ENCODE data around the gene SMTN.

The SMTN gene

GRCh38 chr22:31141551-31141950 lies 60.4 kb downstream of the SMTN start:
- no peak for DNase-seq (ENCODE audit: low read depth, low spot score)
- H3K27ac ChIP-seq, result no peak overlapping the region

- H3K27ac ChIP-seq, result no peak overlapping the region
- no peak for DNase-seq (ENCODE audit: low read depth, low spot score)
These were observed 61.2 kb downstream of the SMTN start for GRCh38 chr22:31142285-31142684.

- no peak overlapping the region for H3K27ac ChIP-seq
These were observed 61.9 kb downstream of the SMTN start for GRCh38 chr22:31143038-31143437.

GRCh38 chr22:31143537-31143936 lies 62.4 kb downstream of the SMTN start:
- H3K27ac ChIP-seq, result peak overlapping the region; percentile 45

More at GRCh38 chr22:31143038-31143437, 61.9 kb downstream of the SMTN start:
- DNase-seq (ENCODE audit: low read depth, low spot score), result no peak

GRCh38 chr22:31144223-31144622 lies 63.1 kb downstream of the SMTN start:
- peak; percentile 34 for DNase-seq (ENCODE audit: low read depth, low spot score)
- H3K27ac ChIP-seq, result peak overlapping the region; percentile 45

More at GRCh38 chr22:31143537-31143936, 62.4 kb downstream of the SMTN start:
- no peak for DNase-seq (ENCODE audit: low read depth, low spot score)

GRCh38 chr22:31148488-31148887 lies 67.4 kb downstream of the SMTN start:
- no peak overlapping the region for H3K27ac ChIP-seq
- no peak for DNase-seq (ENCODE audit: low read depth, low spot score)

GRCh38 chr22:31148953-31149627 lies 68.0 kb downstream of the SMTN start:
- no peak overlapping the region for H3K27ac ChIP-seq
- no peak for DNase-seq (ENCODE audit: low read depth, low spot score)

- no peak for DNase-seq (ENCODE audit: low read depth, low spot score)
These were observed 69.5 kb downstream of the SMTN start for GRCh38 chr22:31150615-31151014.

GRCh38 chr22:31151872-31152271 lies 70.8 kb downstream of the SMTN start:
- no peak overlapping the region for H3K27ac ChIP-seq
- no peak for DNase-seq (ENCODE audit: low read depth, low spot score)

More at GRCh38 chr22:31150615-31151014, 69.5 kb downstream of the SMTN start:
- H3K27ac ChIP-seq, result no peak overlapping the region

- no peak for DNase-seq (ENCODE audit: low read depth, low spot score)
- no peak overlapping the region for H3K27ac ChIP-seq
These were observed 72.2 kb downstream of the SMTN start for GRCh38 chr22:31153357-31153756.

Measured in epithelial cell of prostate (primary cell).